B cell (primary cell): ENCODE measurements around the gene GTPBP4. TPM values are rescaled to one million over a fixed set of nuclear protein-coding genes. Genes with fewer than 3 reads are reported as not detected.

Source experiments
- ATAC-seq: fragments of 200-7000 bp; cut with Tn5 transposase; one replicate; pipeline ENCODE4 v1.10.0; 2021; ENCODE audit warnings: low read depth, mild to moderate bottlenecking, moderate number of reproducible peaks, moderate library complexity
- CTCF ChIA-PET: fragments of 350-600 bp; sonication (Branson Sonifier 250); formaldehyde crosslinking; loops from one replicate; lab custom pipeline; 2021; ENCODE audit warnings: antibody characterized with exemption, inconsistent platforms; lab: Charles Lee
- POLR2A ChIA-PET: fragments of 350-600 bp; sonication (Branson Sonifier 250); formaldehyde crosslinking; loops from one replicate; lab custom pipeline; 2021; ENCODE audit warnings: antibody characterized with exemption; lab: Charles Lee
- DNase-seq: peaks from one replicate; pipeline ENCODE4 v3.0.0; 2013
- H2AFZ ChIP-seq: 2 replicates; pipeline ENCODE4 v1.6.1; 2012; ENCODE audit warnings: mild to moderate bottlenecking, low read depth, low read length; ENCODE audit not compliant: insufficient read depth, poor library complexity, severe bottlenecking
- H3K27ac ChIP-seq, 2 donors: 1 replicate in 1 of 2; 2 replicates in 1 of 2; pipeline ENCODE4 v1.5.1; 2012 to 2013; ENCODE audit warnings: low read length in 2 of 2, mild to moderate bottlenecking in 2 of 2, moderate library complexity in 1 of 2
- H3K27me3 ChIP-seq, 4 experiments: fragments of 200-600 bp in 1 of 4; sonication (generic) in 1 of 4; replicated peaks in 1 of 4; 1 replicate in 2 of 4; 2 replicates in 2 of 4; pipeline versions ENCODE4 v1.6.1 to v1.7.0; 2013 to 2016; ENCODE audit warnings: low read length in 3 of 4, mild to moderate bottlenecking in 2 of 4, mixed read lengths in 1 of 4, moderate library complexity in 1 of 4; ENCODE audit not compliant: insufficient read depth in 4 of 4, control insufficient read depth in 3 of 4; ENCODE audit errors: control extremely low read depth in 1 of 4
- H3K36me3 ChIP-seq, 2 experiments: replicated peaks in 1 of 2; 1 replicate in 1 of 2; 2 replicates in 1 of 2; pipeline versions ENCODE4 v1.6.1 to v1.7.1; 2013; ENCODE audit warnings: low read length in 1 of 2; ENCODE audit not compliant: insufficient read depth in 2 of 2, control insufficient read depth in 1 of 2; ENCODE audit errors: control extremely low read depth in 1 of 2, extremely low read depth in 1 of 2
- H3K4me1 ChIP-seq, 2 donors: fragments of 200-600 bp in 1 of 2; sonication (generic) in 1 of 2; 1 replicate in 1 of 2; 2 replicates in 1 of 2; pipeline versions ENCODE4 v1.5.1 to v1.6.1; 2013 to 2017; ENCODE audit warnings: low read length in 2 of 2; ENCODE audit not compliant: control insufficient read depth in 2 of 2, insufficient read depth in 2 of 2
- H3K4me2 ChIP-seq: replicated peaks from 2 replicates; pipeline ENCODE3; 2012; ENCODE audit warnings: mild to moderate bottlenecking, low read depth, low read length; ENCODE audit not compliant: poor library complexity, severe bottlenecking
- H3K4me3 ChIP-seq, 5 experiments: fragments of 200-600 bp in 1 of 5; sonication (generic) in 1 of 5; 1 replicate in 3 of 5; 2 replicates in 2 of 5; pipeline versions ENCODE4 v1.5.1 to v1.7.0; 2011 to 2016; ENCODE audit warnings: low read length in 4 of 5, mild to moderate bottlenecking in 4 of 5, low read depth in 2 of 5, control low read depth in 1 of 5, moderate library complexity in 1 of 5; ENCODE audit not compliant: insufficient read depth in 1 of 5; ENCODE audit errors: control extremely low read depth in 1 of 5, extremely low read depth in 1 of 5
- H3K79me2 ChIP-seq: fragments of 200-600 bp; sonication (generic); one replicate; pipeline ENCODE4 v1.6.0; 2016; ENCODE audit warnings: low read length; ENCODE audit not compliant: control insufficient read depth, insufficient read depth
- H3K9ac ChIP-seq: fragments of 200-600 bp; sonication (generic); 2 replicates; pipeline ENCODE4 v1.6.1; 2017; ENCODE audit warnings: mild to moderate bottlenecking, low read length, moderate library complexity
- H3K9me3 ChIP-seq, 3 donors: one replicate each; pipeline versions ENCODE4 v1.6.1 to v1.7.1; 2013; ENCODE audit warnings: low read length in 2 of 3; ENCODE audit not compliant: control insufficient read depth in 2 of 3, insufficient read depth in 1 of 3; ENCODE audit errors: control extremely low read depth in 1 of 3
- H4K20me1 ChIP-seq: 2 replicates; pipeline ENCODE4 v1.6.0; 2012; ENCODE audit warnings: mild to moderate bottlenecking, low read length; ENCODE audit not compliant: insufficient read depth, control insufficient read depth, poor library complexity, severe bottlenecking
- H3K27ac Mint-ChIP-seq: one replicate; pipeline ENCODE4 v1.8.0; 2021; ENCODE audit warnings: mixed read lengths
- H3K27me3 Mint-ChIP-seq: one replicate; pipeline ENCODE4 v1.8.0; 2021; ENCODE audit warnings: mixed read lengths
- H3K4me1 Mint-ChIP-seq: one replicate; pipeline ENCODE4 v1.8.0; 2021; ENCODE audit warnings: mixed read lengths
- H3K4me3 Mint-ChIP-seq: one replicate; pipeline ENCODE4 v1.8.0; 2021; ENCODE audit warnings: mixed read lengths
- H3K9me3 Mint-ChIP-seq: one replicate; pipeline ENCODE4 v1.8.0; 2022; ENCODE audit warnings: mixed read lengths; ENCODE audit not compliant: insufficient read depth
- EZH2 ChIP-seq: IDR thresholded peaks from 2 replicates; pipeline ENCODE4 v1.6.1; 2012; ENCODE audit warnings: borderline replicate concordance, low read depth, mild to moderate bottlenecking, moderate library complexity, low read length; ENCODE audit not compliant: insufficient read depth, poor library complexity, severe bottlenecking
- WGBS: methylation state at CpG from one replicate; pipeline ENCODE4 v1.1.5; 2013; ENCODE audit warnings: missing lambda C conversion rate; ENCODE audit not compliant: insufficient coverage; 5-methylcytosine and 5-hydroxymethylcytosine counted together
- intact Hi-C: fragments of 100-400 bp; cut with micrococcal nuclease; formaldehyde crosslinking; loops from one replicate; pipeline ENCODE4 v1.10.0; 2022
- polyA plus RNA-seq: library from polyadenylated mRNA; depleted of rRNA; stranded (reverse); fragments of >200 nt; gene quantifications from 2 replicates; pipeline ENCODE4 v1.2.3, GENCODE V29; 2012
- total RNA-seq, 2 donors: library from RNA; stranded (reverse); fragments of 120-200 nt in 1 of 2; gene quantifications; 1 replicate in 1 of 2; 2 replicates in 1 of 2; pipeline versions ENCODE4 v1.2.3 to v1.2.4, GENCODE V29; 2013 to 2022
- TF ChIP-seq, protein P1 (sequence below): fragments of 200-600 bp; IDR thresholded peaks from one replicate; pipeline ENCODE4 v1.8.0; 2022; ENCODE audit warnings: antibody characterized with exemption, mild to moderate bottlenecking

GTPBP4 gene
- total and polyA plus RNA-seq, 2 donors (not counting 1 experiment from before 2014, with no cell fraction given), result 11.8 to 45.4 TPM

DNA sequence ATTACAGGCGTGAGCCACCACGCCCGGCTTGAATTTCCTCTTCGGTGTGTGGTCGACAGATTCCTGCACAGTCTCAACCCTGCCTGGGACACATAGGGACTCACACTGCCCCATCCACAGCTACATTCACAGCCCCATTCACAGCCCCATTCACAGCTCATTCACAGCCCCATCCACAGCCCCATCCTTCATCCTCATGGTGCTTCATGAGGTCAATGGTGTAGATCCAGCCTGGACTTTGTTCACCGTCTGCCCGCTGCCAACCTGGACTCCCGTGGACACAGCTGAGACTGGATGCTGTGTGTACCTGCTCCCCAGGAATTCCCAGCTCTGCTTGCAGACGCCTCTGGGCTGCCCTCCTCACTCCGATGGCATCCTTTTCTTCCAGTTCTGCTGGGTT, 32.2 kb downstream of the GTPBP4 start:
- 92% methylated on average over 7 of the region's 10 CpGs for WGBS
- intact Hi-C loops, result no loop called here
- Histone ChIP-seq H3K27ac (no peak overlapping the region), H3K36me3 (peaks cover 0 to 24% of the 10 kb centered on the region in 2 experiments), H4K20me1 (no peaks in the 10 kb centered on the region), H3K9ac (no peak overlapping the region), H3K9me3 (no peaks in the 10 kb centered on the region), H2AFZ (no peak overlapping the region), H3K4me3 (no peak overlapping the region), H3K27me3 (no peaks in the 10 kb centered on the region), H3K79me2 (no peaks in the 10 kb centered on the region), H3K4me1 (no peaks in the 10 kb centered on the region), H3K4me2 (no peak overlapping the region)
- Mint-ChIP-seq H3K27me3 (no peaks in the 10 kb centered on the region), H3K9me3 (no peaks in the 10 kb centered on the region), H3K4me1 (no peaks in the 10 kb centered on the region), H3K4me3 (no peak overlapping the region), H3K27ac (no peak overlapping the region)
- POLR2A ChIA-PET, result no interaction called here
- CTCF ChIA-PET, result no interaction called here
- DNase-seq (no peak), ATAC-seq (no peak)
- no peak for TF ChIP-seq EZH2
- TF ChIP-seq, protein P1, sequence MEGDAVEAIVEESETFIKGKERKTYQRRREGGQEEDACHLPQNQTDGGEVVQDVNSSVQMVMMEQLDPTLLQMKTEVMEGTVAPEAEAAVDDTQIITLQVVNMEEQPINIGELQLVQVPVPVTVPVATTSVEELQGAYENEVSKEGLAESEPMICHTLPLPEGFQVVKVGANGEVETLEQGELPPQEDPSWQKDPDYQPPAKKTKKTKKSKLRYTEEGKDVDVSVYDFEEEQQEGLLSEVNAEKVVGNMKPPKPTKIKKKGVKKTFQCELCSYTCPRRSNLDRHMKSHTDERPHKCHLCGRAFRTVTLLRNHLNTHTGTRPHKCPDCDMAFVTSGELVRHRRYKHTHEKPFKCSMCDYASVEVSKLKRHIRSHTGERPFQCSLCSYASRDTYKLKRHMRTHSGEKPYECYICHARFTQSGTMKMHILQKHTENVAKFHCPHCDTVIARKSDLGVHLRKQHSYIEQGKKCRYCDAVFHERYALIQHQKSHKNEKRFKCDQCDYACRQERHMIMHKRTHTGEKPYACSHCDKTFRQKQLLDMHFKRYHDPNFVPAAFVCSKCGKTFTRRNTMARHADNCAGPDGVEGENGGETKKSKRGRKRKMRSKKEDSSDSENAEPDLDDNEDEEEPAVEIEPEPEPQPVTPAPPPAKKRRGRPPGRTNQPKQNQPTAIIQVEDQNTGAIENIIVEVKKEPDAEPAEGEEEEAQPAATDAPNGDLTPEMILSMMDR, result no peak

DNA sequence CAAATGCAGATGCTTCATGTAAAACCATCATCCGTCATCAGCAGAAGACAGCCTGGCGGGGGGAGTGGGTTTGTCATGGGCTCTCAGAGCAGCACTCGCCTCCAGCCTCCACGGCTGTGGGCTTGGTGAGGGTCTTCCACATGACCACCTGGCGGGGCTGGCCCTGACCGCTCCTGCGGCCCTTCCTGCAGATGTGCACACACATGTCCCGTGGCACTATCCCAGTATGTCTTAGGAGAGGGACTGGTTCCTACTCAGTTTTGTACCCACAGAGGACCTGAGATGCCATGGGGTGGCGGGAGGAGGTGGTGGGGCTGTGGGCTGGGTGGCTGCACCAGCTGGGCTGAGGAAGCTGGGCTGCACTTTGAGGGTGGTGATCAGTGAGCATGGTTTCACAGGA, 32.7 kb downstream of the GTPBP4 start:
- Histone ChIP-seq H3K4me2 (no peak overlapping the region), H3K27me3 (no peaks in the 10 kb centered on the region), H3K4me1 (no peaks in the 10 kb centered on the region), H3K27ac (no peak overlapping the region), H3K4me3 (no peak overlapping the region), H3K9me3 (no peaks in the 10 kb centered on the region), H2AFZ (no peak overlapping the region), H3K79me2 (no peaks in the 10 kb centered on the region), H4K20me1 (no peaks in the 10 kb centered on the region), H3K9ac (no peak overlapping the region), H3K36me3 (peaks cover 0 to 20% of the 10 kb centered on the region in 2 experiments)
- intact Hi-C loops, result no loop called here
- POLR2A ChIA-PET, result no interaction called here
- H3K27me3 Mint-ChIP-seq, result no peaks in the 10 kb centered on the region
- H3K27ac Mint-ChIP-seq, result no peak overlapping the region
- CTCF ChIA-PET, result no interaction called here
- no peak for ATAC-seq
- H3K9me3 Mint-ChIP-seq, result no peaks in the 10 kb centered on the region
- no peak for DNase-seq
- H3K4me1 Mint-ChIP-seq, result no peaks in the 10 kb centered on the region
- H3K4me3 Mint-ChIP-seq, result no peak overlapping the region
- 93% methylated on average over 8 of the region's 9 CpGs for WGBS
- no peak for TF ChIP-seq EZH2
- TF ChIP-seq, protein P1, result no peak
